ENCODE results near the gene VRK3.
"Not testable (repeated sequence)": the region's sequence is repeated elsewhere in the genome, so short reads cannot be mapped to it uniquely, and the experiment has no call there.

The VRK3 gene

DNA sequence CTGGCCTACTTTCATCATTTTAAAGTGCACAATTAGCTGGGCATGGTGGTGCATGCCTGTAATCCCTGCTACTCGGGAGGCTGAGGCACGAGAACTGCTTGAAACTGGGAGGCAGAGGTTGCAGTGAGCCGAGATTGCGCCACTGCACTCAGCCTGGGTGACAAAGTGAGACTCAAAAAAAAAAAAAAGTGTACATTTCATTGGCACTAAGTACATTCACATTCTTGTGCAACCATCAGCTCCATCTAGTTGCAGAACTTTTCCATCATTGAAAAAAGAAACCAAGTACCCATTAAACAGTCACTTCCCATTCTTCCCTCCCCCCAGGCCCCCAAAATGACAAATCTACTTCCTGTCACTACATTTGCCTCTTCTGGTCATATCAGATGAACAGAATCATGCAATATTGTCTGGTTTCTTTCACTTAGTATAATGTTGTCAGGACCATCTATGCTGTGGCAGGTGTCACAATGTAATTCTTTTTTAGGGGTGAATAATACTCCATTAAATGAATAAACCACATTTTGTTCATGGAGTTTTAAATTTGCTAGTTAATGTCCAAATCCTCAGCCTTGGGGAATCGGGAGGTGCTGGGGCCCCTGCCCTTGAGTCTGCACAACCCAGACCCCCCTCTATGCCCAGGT, 56.8 kb downstream of the VRK3 start:
- Histone ChIP-seq H3K9ac (ENCODE audit: insufficient read length) (no peak overlapping the region), H3K4me3 (no peak overlapping the region), H3K9me3 (ENCODE audit: low read depth, low read length) (no peaks in the 10 kb centered on the region), H3K27ac (no peak overlapping the region), H3K36me3 (ENCODE audit: insufficient read depth, low read length) (no peaks in the 10 kb centered on the region)
- no peak for TF ChIP-seq FOXP2 (optimal IDR thresholded peaks at IDR 0.05; ENCODE audit: control extremely low read depth, extremely low read length, insufficient read depth)
- TF ChIP-seq EZH2 (IDR thresholded peaks at IDR 0.05): no peak
- no peak for TF ChIP-seq POLR2AphosphoS5 (IDR thresholded peaks at IDR 0.05; ENCODE audit: borderline replicate concordance, low read depth, low read length)
- DNase-seq (ENCODE audit: low read depth, low spot score): no peak

DNA sequence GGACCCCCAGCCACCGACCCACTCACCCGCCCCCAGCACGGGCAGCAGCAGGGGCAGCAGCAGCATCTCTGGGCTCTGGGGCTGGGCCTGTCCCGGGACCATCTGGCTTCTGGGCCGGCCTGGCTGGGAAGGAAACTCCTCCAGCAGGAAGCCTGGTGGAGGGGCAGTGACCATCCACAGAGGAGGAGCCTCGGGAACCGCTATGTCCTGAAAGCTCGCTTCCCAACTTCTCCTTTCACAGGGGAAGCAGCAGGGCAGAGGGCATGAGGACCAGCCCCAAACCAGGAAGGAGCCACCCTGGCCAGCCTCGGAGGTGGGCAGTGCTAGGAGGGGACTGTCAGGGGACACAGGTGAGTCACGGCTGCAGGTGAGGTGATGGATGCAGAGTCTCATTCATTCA, 64.2 kb downstream of the VRK3 start, which contains the start of gene SIGLEC11:
SIGLEC11 (minus strand) TSS at position 193 of the 400 bp plus-strand sequence; CDS start at position 102, 91 bp downstream.
- H3K9me3 ChIP-seq (ENCODE audit: low read depth, low read length); H3K4me3 ChIP-seq; H3K27ac ChIP-seq; H3K36me3 ChIP-seq (ENCODE audit: insufficient read depth, low read length); H3K9ac ChIP-seq (ENCODE audit: insufficient read length); DNase-seq (ENCODE audit: low read depth, low spot score): not testable (repeated sequence)

DNA sequence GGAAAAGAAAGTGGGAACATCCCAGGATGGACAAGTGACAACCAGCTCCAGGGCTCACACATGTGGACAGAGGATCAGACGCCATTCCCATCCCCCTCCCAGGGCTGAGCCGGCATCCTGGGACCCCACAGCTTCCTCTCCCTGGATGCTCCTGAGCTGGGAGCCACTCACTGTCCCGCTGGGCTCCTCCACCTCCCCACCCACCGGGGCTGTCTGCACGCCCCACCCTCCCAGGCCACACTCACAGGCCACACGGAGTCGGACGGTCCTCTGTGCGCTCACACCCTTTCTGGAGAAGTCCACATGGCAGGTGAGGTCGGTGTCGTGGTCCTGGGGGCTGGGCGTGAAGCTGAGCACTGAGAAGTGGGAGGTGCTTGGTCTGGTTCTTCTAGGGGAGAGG, 65.3 kb downstream of the VRK3 start:
- not testable (repeated sequence) for H3K9ac ChIP-seq (ENCODE audit: insufficient read length); H3K9me3 ChIP-seq (ENCODE audit: low read depth, low read length); H3K4me3 ChIP-seq; H3K36me3 ChIP-seq (ENCODE audit: insufficient read depth, low read length); DNase-seq (ENCODE audit: low read depth, low spot score); H3K27ac ChIP-seq

DNA sequence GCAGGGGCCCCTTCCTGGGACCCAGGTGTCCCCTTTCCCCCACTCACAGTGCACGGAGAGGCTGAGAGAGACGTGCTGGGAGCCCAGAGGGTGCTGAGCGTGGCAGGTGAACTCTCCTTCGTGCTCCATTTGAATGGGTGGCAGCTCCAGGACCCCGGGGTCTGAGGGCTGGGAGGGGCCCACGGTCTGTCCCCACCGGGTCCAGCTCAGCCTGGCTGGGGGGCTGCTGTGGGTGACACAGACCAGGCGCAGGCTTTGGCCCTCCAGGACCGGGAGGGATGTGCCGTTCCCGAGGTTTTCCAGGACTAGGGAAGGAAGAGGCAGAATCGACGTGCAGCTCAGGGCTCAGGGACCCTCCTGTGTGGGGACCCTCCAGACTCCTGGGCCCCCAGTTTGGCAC, 66.6 kb downstream of the VRK3 start:
- DNase-seq (ENCODE audit: low read depth, low spot score); H3K4me3 ChIP-seq; H3K27ac ChIP-seq; H3K36me3 ChIP-seq (ENCODE audit: insufficient read depth, low read length); H3K9me3 ChIP-seq (ENCODE audit: low read depth, low read length); H3K9ac ChIP-seq (ENCODE audit: insufficient read length): not testable (repeated sequence)

DNA sequence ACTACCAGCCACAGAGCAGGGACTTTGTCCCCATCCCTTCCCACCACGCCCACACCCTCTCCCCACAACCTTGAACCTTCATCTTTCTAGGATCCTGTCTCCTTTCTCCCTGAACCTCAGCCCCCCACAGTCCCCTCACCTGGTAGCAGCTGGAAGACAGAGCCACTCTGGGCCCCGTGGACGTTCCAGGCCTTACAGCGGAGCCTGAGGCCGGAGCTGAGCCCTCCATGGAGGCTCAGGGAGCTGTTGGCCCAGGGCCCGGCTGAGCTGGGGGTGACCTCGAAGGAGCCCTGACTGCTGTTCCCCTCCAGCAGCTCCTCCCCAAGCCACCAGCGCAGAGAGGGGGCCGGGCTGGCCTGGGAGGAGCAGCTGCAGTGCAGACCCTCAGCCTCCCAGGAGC, 67.0 kb downstream of the VRK3 start:
- H3K9ac ChIP-seq (ENCODE audit: insufficient read length); H3K27ac ChIP-seq; H3K4me3 ChIP-seq; H3K9me3 ChIP-seq (ENCODE audit: low read depth, low read length); DNase-seq (ENCODE audit: low read depth, low spot score); H3K36me3 ChIP-seq (ENCODE audit: insufficient read depth, low read length): not testable (repeated sequence)

DNA sequence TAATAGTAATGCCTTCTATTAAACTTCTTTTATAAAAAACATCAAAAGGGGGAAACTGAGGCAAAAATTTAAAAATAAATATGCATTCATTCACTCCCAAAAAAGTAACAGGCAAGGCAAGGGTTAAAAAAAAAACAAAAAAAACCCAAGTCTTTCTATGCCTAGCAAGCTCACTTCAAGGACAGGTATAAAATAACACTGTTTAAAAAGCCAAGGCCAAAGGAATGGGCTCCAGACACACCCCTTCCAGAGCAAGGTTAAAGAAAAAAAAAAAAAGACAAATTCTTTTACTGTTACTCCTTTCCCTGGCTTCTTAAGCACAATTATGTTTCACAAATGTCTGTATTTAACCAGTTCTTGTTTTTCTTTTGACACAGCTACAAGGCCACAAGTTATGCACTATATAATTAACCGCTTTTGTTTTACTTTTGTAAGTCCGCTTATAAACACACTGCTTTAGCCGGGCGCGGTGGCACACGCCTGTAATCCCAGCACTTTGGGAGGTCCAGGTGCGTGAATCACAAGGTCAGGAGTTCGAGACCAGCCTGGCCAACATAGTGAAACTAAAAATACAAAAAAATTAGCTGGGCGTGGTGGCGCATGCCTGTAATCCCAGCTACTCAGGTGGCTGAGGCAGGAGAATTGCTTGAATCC, 67.8 kb downstream of the VRK3 start:
- Histone ChIP-seq H3K36me3 (ENCODE audit: insufficient read depth, low read length) (no peaks in the 10 kb centered on the region), H3K9ac (ENCODE audit: insufficient read length) (no peak overlapping the region), H3K9me3 (ENCODE audit: low read depth, low read length) (no peaks in the 10 kb centered on the region), H3K4me3 (no peak overlapping the region), H3K27ac (no peak overlapping the region)
- DNase-seq (ENCODE audit: low read depth, low spot score): no peak
- TF ChIP-seq EZH2 (IDR thresholded peaks at IDR 0.05): no peak
- no peak for TF ChIP-seq POLR2AphosphoS5 (IDR thresholded peaks at IDR 0.05; ENCODE audit: borderline replicate concordance, low read depth, low read length)
- no peak for TF ChIP-seq FOXP2 (optimal IDR thresholded peaks at IDR 0.05; ENCODE audit: control extremely low read depth, extremely low read length, insufficient read depth)

DNA sequence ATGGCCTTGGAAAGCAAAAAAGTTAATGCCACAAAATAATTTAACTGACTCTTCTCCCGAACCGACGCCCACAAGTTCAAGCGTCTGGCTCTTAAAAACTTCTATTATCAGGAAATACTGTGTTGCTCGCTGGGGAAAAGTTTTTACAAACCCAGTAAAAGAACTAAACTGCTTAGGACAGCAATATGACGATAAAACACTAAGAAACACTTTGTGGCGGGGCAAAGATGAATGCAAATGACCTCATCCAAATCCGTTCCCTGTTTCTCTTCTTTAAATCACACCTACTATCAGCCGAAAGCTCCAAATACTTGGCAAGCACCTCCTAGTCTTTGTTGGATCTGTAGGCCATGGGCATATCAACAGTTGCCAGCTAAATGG, 69.1 kb downstream of the VRK3 start:
- H3K4me3 ChIP-seq: no peak overlapping the region
- no peak for TF ChIP-seq FOXP2 (optimal IDR thresholded peaks at IDR 0.05; ENCODE audit: control extremely low read depth, extremely low read length, insufficient read depth)
- TF ChIP-seq POLR2AphosphoS5 (IDR thresholded peaks at IDR 0.05; ENCODE audit: borderline replicate concordance, low read depth, low read length): no peak
- no peak for TF ChIP-seq EZH2 (IDR thresholded peaks at IDR 0.05)

DNA sequence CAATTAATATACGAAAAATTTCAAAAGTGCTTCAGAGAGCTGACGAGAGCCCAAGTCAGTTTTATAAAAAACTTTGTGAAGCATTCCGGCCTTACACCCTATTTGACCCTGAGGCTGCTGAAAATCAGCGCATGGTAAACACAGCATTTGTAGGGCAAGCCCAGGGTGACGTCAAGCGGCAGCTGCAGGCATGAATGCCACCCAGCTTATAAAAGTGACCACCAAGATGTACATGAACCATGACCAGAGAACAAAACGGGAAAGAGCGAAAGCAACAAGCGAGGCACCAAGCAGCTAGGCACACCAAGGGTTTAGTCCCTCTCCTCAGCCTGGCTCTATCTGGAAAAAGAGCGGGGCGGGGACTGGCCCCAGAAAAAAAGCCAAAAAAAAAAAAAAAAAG, 70.2 kb downstream of the VRK3 start:
- no peaks in the 10 kb centered on the region for H3K9me3 ChIP-seq (ENCODE audit: low read depth, low read length)
- no peak overlapping the region for H3K9ac ChIP-seq (ENCODE audit: insufficient read length)
- H3K27ac ChIP-seq: no peak overlapping the region
- no peak for TF ChIP-seq FOXP2 (optimal IDR thresholded peaks at IDR 0.05; ENCODE audit: control extremely low read depth, extremely low read length, insufficient read depth)
- TF ChIP-seq POLR2AphosphoS5 (IDR thresholded peaks at IDR 0.05; ENCODE audit: borderline replicate concordance, low read depth, low read length): no peak
- TF ChIP-seq EZH2 (IDR thresholded peaks at IDR 0.05): no peak
- no peaks in the 10 kb centered on the region for H3K36me3 ChIP-seq (ENCODE audit: insufficient read depth, low read length)
- H3K4me3 ChIP-seq: no peak overlapping the region
- no peak for DNase-seq (ENCODE audit: low read depth, low spot score)

More for the DNA sequence above, 69.1 kb downstream of the VRK3 start:
- no peak for DNase-seq (ENCODE audit: low read depth, low spot score)
- H3K36me3 ChIP-seq (ENCODE audit: insufficient read depth, low read length): no peaks in the 10 kb centered on the region
- no peak overlapping the region for H3K27ac ChIP-seq
- H3K9me3 ChIP-seq (ENCODE audit: low read depth, low read length): no peaks in the 10 kb centered on the region
- H3K9ac ChIP-seq (ENCODE audit: insufficient read length): no peak overlapping the region

DNA sequence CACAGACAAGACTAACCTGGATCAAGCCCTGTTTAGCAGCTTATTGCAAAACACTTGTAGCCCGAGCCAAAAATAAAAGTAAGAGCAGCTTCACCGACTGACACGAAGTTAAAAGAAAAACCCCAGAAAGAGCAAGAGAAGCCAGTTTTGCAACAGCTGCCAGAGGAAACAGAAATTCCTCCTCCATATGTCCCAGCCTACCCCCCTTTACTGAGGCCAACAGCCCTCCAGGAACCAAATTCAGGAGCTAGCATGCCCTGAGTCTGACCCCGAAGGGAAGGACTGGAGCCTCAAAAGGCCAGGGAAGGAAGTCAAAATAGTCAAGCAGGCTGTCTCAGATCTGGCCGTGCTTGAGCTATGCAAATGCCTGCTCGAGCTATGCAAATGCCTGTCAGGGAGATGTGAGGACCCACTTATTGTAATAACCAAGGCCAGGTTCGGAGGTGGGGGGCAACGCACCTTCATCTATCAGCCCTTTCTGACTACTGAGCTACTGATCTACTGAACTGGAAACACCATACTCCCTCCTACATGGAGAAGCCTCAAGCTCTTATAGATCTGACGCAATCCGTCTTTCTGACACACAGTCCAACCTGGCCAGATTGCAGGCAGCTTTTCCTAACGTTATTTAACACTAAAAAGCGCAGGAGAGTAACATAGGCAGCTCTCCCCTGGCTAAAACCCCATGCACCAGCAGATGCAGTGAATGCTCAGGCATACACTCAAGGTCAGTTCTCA, 70.9 kb downstream of the VRK3 start:
- Histone ChIP-seq H3K36me3 (ENCODE audit: insufficient read depth, low read length) (no peaks in the 10 kb centered on the region), H3K4me3 (no peak overlapping the region), H3K9ac (ENCODE audit: insufficient read length) (no peak overlapping the region), H3K9me3 (ENCODE audit: low read depth, low read length) (no peaks in the 10 kb centered on the region), H3K27ac (no peak overlapping the region)
- no peak for DNase-seq (ENCODE audit: low read depth, low spot score)
- TF ChIP-seq EZH2 (IDR thresholded peaks at IDR 0.05): no peak
- TF ChIP-seq FOXP2 (optimal IDR thresholded peaks at IDR 0.05; ENCODE audit: control extremely low read depth, extremely low read length, insufficient read depth): no peak
- no peak for TF ChIP-seq POLR2AphosphoS5 (IDR thresholded peaks at IDR 0.05; ENCODE audit: borderline replicate concordance, low read depth, low read length)
